GM18498 (cell line): ENCODE results near the gene C1orf198.

Experiments
- ATAC-seq: cut with Tn5 transposase; IDR thresholded peaks from one replicate; pipeline ENCODE4 v1.9.1; 2021; ENCODE audit warnings: mild to moderate bottlenecking, moderate library complexity; ENCODE audit not compliant: unreplicated experiment

The C1orf198 gene

GRCh38 chr1:230790026-230790425 is 78.3 kb downstream of the C1orf198 start:
- no peak for ATAC-seq

GRCh38 chr1:230788561-230789275 is 79.6 kb downstream of the C1orf198 start:
- ATAC-seq = no peak

- no peak for ATAC-seq
Observed at GRCh38 chr1:230787471-230787870, 80.8 kb downstream of the C1orf198 start.
